ENCODE data around the gene AP2B1. TPM values are rescaled to one million over a fixed set of nuclear protein-coding genes. Genes with fewer than 3 reads are reported as not detected.

AP2B1 gene
- total RNA-seq, 1 experiment from 2014 or later = 198 TPM

GRCh38 chr17:35577830-35578196 lies 9.3 kb upstream of the AP2B1 start:
- H3K9ac ChIP-seq (ENCODE audit: low read length) = peak overlapping the region; percentile 85
- ChIA-PET POLR2A (interaction anchor here (1.1 to 2.3 kb wide), 4 partner anchors 9 to 140 kb away, joined by 3 to 21 read pairs (median 14); partner anchors contain the start of gene AP2B1), RAD21 (ENCODE audit: low non-redundant PET in 1 of 2, low total read pairs in 2 of 2, uncharacterized antibody in 2 of 2, unreplicated experiment in 2 of 2) (interaction anchor here in 1 of 2 experiments (1.1 kb wide), 1 partner anchor 186 kb away, joined by 3 read pairs; no protein-coding TSS in a partner anchor), CTCF (interaction anchor here (1.4 to 2.0 kb wide), 2 partner anchors 9 to 186 kb away, joined by 6 read pairs; partner anchors contain the start of gene AP2B1)
- peak overlapping the region; percentile 90 for H3K27ac ChIP-seq (ENCODE audit: low read depth, low read length)
- 0 out of 2 replicates have a peak, but pooled peaks cover 9% of the 10 kb centered on the region for H3K79me2 ChIP-seq (ENCODE audit: insufficient read depth, low read length)
- no peak for TF ChIP-seq FOSL1 (IDR thresholded peaks at IDR 0.05; ENCODE audit: low read depth)
- no peak for TF ChIP-seq ZBTB33 (IDR thresholded peaks at IDR 0.05; ENCODE audit: extremely low read depth, insufficient replicate concordance, low read length)
- TF ChIP-seq CEBPB (IDR thresholded peaks at IDR 0.05; ENCODE audit: low read depth) = no peak
- TF ChIP-seq EGR1 (IDR thresholded peaks at IDR 0.05; ENCODE audit: low read depth) = no peak
- TF ChIP-seq ZFX (IDR thresholded peaks at IDR 0.05) = no peak
- TF ChIP-seq TCF7L2 (IDR thresholded peaks at IDR 0.05; ENCODE audit: borderline replicate concordance, extremely low read depth, insufficient read depth, insufficient read length) = no peak
- TF ChIP-seq CTCF (IDR thresholded peaks at IDR 0.05 in 2 of 3, conservative IDR thresholded peaks at IDR 0.05 in 1 of 3; ENCODE audit: borderline replicate concordance in 1 of 3, insufficient read depth in 1 of 3, low read depth in 2 of 3, low read length in 2 of 3) = no peak
- TF ChIP-seq ATF3 (IDR thresholded peaks at IDR 0.05) = no peak
- no peak for TF ChIP-seq SRF (IDR thresholded peaks at IDR 0.05; ENCODE audit: low read depth)
- H3K36me3 ChIP-seq (ENCODE audit: control insufficient read depth in 1 of 2, insufficient read depth in 2 of 2, low read length in 2 of 2) = peaks cover 9 to 11% of the 10 kb centered on the region in 2 experiments; a peak in 3 of 4 replicates
- H3K4me1 ChIP-seq (ENCODE audit: control insufficient read depth in 1 of 2, insufficient read depth in 2 of 2, low read length in 2 of 2) = peaks cover 7 to 9% of the 10 kb centered on the region in 2 experiments; a peak in 3 of 4 replicates
- H3K4me2 ChIP-seq (ENCODE audit: low read length) = peak overlapping the region; percentile 89
- H2AFZ ChIP-seq (ENCODE audit: low read depth, low read length, poor library complexity, severe bottlenecking) = no peak overlapping the region
- H4K20me1 ChIP-seq (ENCODE audit: insufficient read depth) = no peaks in the 10 kb centered on the region
- DNase-seq (ENCODE audit: low read depth, low spot score) (no peak), ATAC-seq (no peak)
- H3K9me2 ChIP-seq (ENCODE audit: insufficient read depth) = no peaks in the 10 kb centered on the region
- intact Hi-C loops (cut with micrococcal nuclease) = no loop called here
- peak overlapping the region; percentile 74 to 94 for H3K4me3 ChIP-seq (replicated peaks in 1 of 2; ENCODE audit: low read depth in 1 of 2, low read length in 2 of 2)
- no peaks in the 10 kb centered on the region for H3K9me3 ChIP-seq (ENCODE audit: control insufficient read depth in 1 of 2, insufficient read depth in 1 of 2, low read depth in 1 of 2, low read length in 2 of 2)
- BruUV-seq (replicated peaks) = TSS peak; percentile 87
- H3K27me3 ChIP-seq (ENCODE audit: insufficient read depth, low read length) = no peaks in the 10 kb centered on the region
